HepG2 (cell line): ENCODE measurements around the gene SERPINB10. TPM values are rescaled to one million over a fixed set of nuclear protein-coding genes. Genes with fewer than 3 reads are reported as not detected.

Experiments used
- ATAC-seq: fragments of 200-7000 bp; cut with Tn5 transposase; 3 replicates; pipeline ENCODE4 v1.9.1; 2020; ENCODE audit warnings: mild to moderate bottlenecking, moderate library complexity
- BruUV-seq: library from RNA; stranded (reverse); fragments of 400-500 nt; replicated peaks from 2 replicates; lab custom pipeline; 2021; lab: Mats Ljungman, UMichigan
- CTCF ChIA-PET: fragments of 300-600 bp; formaldehyde crosslinking; extraction: SDS; loops from one replicate; lab custom pipeline; 2021; ENCODE audit warnings: low total read pairs, inconsistent platforms, low intra/inter-chr PET ratio; lab: Yijun Ruan, JAX
- POLR2A ChIA-PET: fragments of 350-600 bp; sonication (Branson Sonifier 250); formaldehyde crosslinking; loops from one replicate; lab custom pipeline; 2020; ENCODE audit warnings: antibody characterized with exemption, inconsistent platforms; lab: Yijun Ruan, JAX
- DNase-seq: peaks from one replicate; pipeline ENCODE4 v3.0.0-alpha.2; 2015; ENCODE audit warnings: low spot score
- FAIRE-seq: peaks from 3 replicates; lab custom pipeline; 2011; peaks lifted over from hg19 to GRCh38; lab: Jason Lieb, UNC
- H2AFZ ChIP-seq: one replicate; pipeline ENCODE4 v1.6.1; 2011; ENCODE audit warnings: low read length, inconsistent platforms
- H3K27ac ChIP-seq: fragments of 300-600 bp; 3 replicates; pipeline ENCODE4 v1.8.0; 2011; ENCODE audit warnings: mixed run types, mild to moderate bottlenecking, mixed read lengths, low read length, inconsistent platforms; ENCODE audit not compliant: insufficient read depth; ENCODE audit errors: extremely low read length
- H3K27me3 ChIP-seq, 2 experiments: fragments of 200-600 bp in 1 of 2; 2 replicates in 1 of 2; 3 replicates in 1 of 2; pipeline versions ENCODE4 v1.6.0 to v1.8.0; 2011; ENCODE audit warnings: low read length in 2 of 2, mild to moderate bottlenecking in 2 of 2, moderate library complexity in 2 of 2, inconsistent platforms in 1 of 2; ENCODE audit not compliant: insufficient read depth in 2 of 2, control insufficient read depth in 1 of 2
- H3K36me3 ChIP-seq, 2 experiments: fragments of 200-600 bp in 1 of 2; replicated peaks in 1 of 2; 2 replicates in 1 of 2; 3 replicates in 1 of 2; pipeline versions ENCODE4 v1.5.1 to v1.8.0; 2011; ENCODE audit warnings: low read length in 2 of 2, inconsistent platforms in 1 of 2; ENCODE audit not compliant: insufficient read depth in 2 of 2, control insufficient read depth in 1 of 2
- H3K4me1 ChIP-seq: 2 replicates; pipeline ENCODE4 v1.5.1; 2012; ENCODE audit warnings: low read length, inconsistent platforms; ENCODE audit not compliant: insufficient read depth
- H3K4me2 ChIP-seq: 2 replicates; pipeline ENCODE4 v1.6.0; 2011; ENCODE audit warnings: low read depth, low read length, inconsistent platforms
- H3K4me3 ChIP-seq, 3 experiments: fragments of 200-600 bp in 1 of 3; sonication (generic), shearing (Covaris generic) in 1 of 3; replicated peaks in 1 of 3; 2 replicates each; pipeline ENCODE4 v1.5.1; 2011 to 2016; ENCODE audit warnings: low read length in 3 of 3, inconsistent platforms in 2 of 3, low read depth in 2 of 3, mild to moderate bottlenecking in 2 of 3, control low read depth in 1 of 3, mixed read lengths in 1 of 3; ENCODE audit not compliant: insufficient read depth in 1 of 3
- H3K79me2 ChIP-seq: one replicate; pipeline ENCODE4 v1.6.1; 2011; ENCODE audit warnings: low read length, inconsistent platforms; ENCODE audit not compliant: insufficient read depth
- H3K9ac ChIP-seq: 2 replicates; pipeline ENCODE4 v1.6.0; 2011; ENCODE audit warnings: mild to moderate bottlenecking, low read depth, low read length, inconsistent platforms; ENCODE audit not compliant: insufficient read depth
- H3K9me3 ChIP-seq: 2 replicates; pipeline ENCODE4 v1.5.1; 2012; ENCODE audit warnings: mild to moderate bottlenecking, low read length
- H4K20me1 ChIP-seq: 2 replicates; pipeline ENCODE4 v1.6.0; 2011; ENCODE audit warnings: inconsistent platforms, mild to moderate bottlenecking, low read length, moderate library complexity; ENCODE audit not compliant: insufficient read depth
- ATF7 ChIP-seq, 2 experiments: fragments of 450-650 bp in 1 of 2; sonication (generic) in 1 of 2; formaldehyde crosslinking in 1 of 2; IDR thresholded peaks; 2 replicates each; pipeline versions ENCODE4 v1.4.0 to v1.6.1; 2016 to 2020; ENCODE audit warnings: antibody characterized with exemption in 1 of 2, mild to moderate bottlenecking in 1 of 2, missing genetic modification reagents in 1 of 2
- HBP1 ChIP-seq: IDR thresholded peaks from 2 replicates; pipeline ENCODE4 v1.6.1; 2016; ENCODE audit warnings: low read depth, control low read depth
- NKX3-1 ChIP-seq: sonication (generic); formaldehyde crosslinking; IDR thresholded peaks from 2 replicates; pipeline ENCODE4 v1.5.0; 2020; ENCODE audit warnings: missing genetic modification reagents
- ZNF280B ChIP-seq: sonication (generic); formaldehyde crosslinking; IDR thresholded peaks from 2 replicates; pipeline ENCODE4 v1.5.0; 2020; ENCODE audit warnings: missing genetic modification reagents, mild to moderate bottlenecking, borderline replicate concordance
- ZNF558 ChIP-seq: sonication (generic); formaldehyde crosslinking; IDR thresholded peaks from 2 replicates; pipeline ENCODE4 v1.9.0; 2022; ENCODE audit warnings: mild to moderate bottlenecking, missing genetic modification reagents, borderline replicate concordance
- ZNF816 ChIP-seq: sonication (generic); formaldehyde crosslinking; IDR thresholded peaks from 2 replicates; pipeline ENCODE4 v1.8.0; 2022; ENCODE audit warnings: missing genetic modification reagents, mild to moderate bottlenecking, borderline replicate concordance
- ZZZ3 ChIP-seq: sonication (generic); formaldehyde crosslinking; IDR thresholded peaks from 2 replicates; pipeline ENCODE4 v1.4.0; 2020; ENCODE audit warnings: missing genetic modification reagents, mild to moderate bottlenecking, borderline replicate concordance
- WGBS: methylation state at CpG from one replicate; pipeline ENCODE4 v1.1.6; 2017; ENCODE audit warnings: low lambda C conversion rate; 5-methylcytosine and 5-hydroxymethylcytosine counted together
- in situ Hi-C: cut with HindIII; loops from 2 replicates; pipeline ENCODE4 v1.10.0; 2017; ENCODE audit warnings: low pct_unique_long_range_greater_than_20kb; ENCODE audit not compliant: extremely low pct_ligation_motif_present
- intact Hi-C: fragments of 100-400 bp; cut with micrococcal nuclease; formaldehyde crosslinking; loops from one replicate; pipeline ENCODE4 v1.10.0; 2022; ENCODE audit not compliant: unreplicated experiment
- polyA plus RNA-seq, 8 experiments: library from polyadenylated mRNA; depleted of rRNA in 3 of 8; stranded (reverse) in 7 of 8; unstranded in 1 of 8; fragments of >200 nt; fragmentation: Illumina TruSeq in 4 of 8; extraction: Trizol in 4 of 8; gene quantifications; 2 replicates each; pipeline versions ENCODE4 v1.2.1 to v1.2.3, GENCODE V29; 2011 to 2016; ENCODE audit warnings: low read depth in 4 of 8, missing spikeins in 1 of 8, mixed read lengths in 1 of 8; ENCODE audit not compliant: insufficient read depth in 1 of 8
- total RNA-seq, 5 experiments: library from RNA; depleted of rRNA; stranded (reverse); fragments of >200 nt; fragmentation: Illumina TruSeq; extraction: Trizol; gene quantifications; 2 replicates each; pipeline ENCODE4 v1.2.3, GENCODE V29; 2016; ENCODE audit warnings: low read depth in 1 of 5

SERPINB10 gene
- total and polyA plus RNA-seq, 2 of the 13 experiments (the other 11 are each of a cell fraction or from before 2014, with no cell fraction given): not detected

DNA sequence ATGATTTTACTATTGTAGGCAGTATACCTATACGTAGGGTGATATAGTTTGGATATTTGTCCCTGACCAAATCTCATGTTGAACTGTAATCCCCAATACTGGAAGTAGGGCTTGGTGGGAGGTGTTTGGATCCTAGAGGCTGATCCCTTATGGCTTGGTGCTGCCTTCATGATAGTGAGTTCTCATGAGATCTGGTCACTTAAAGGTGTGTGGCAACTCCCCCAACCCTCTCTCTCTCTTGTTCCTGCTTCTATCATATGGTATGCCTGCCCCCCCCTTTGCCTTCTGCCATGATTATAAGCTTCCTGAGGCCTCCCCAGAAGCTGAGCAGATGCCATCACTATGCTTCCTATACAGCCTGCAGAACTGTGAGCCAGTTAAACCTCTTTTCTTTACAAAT lies 1.7 kb upstream of the SERPINB10 start:
- no peak for ATAC-seq

More for the DNA sequence above, 1.7 kb upstream of the SERPINB10 start:
- intact Hi-C loops (no loop called here), in situ Hi-C loops (no loop called here)
- Histone ChIP-seq H2AFZ (no peak overlapping the region), H3K36me3 (no peaks in the 10 kb centered on the region), H3K27ac (no peak overlapping the region), H3K4me1 (no peaks in the 10 kb centered on the region), H3K4me3 (no peak overlapping the region), H3K9ac (no peak overlapping the region), H3K79me2 (no peaks in the 10 kb centered on the region), H4K20me1 (no peaks in the 10 kb centered on the region), H3K9me3 (no peaks in the 10 kb centered on the region), H3K4me2 (no peak overlapping the region), H3K27me3 (no peaks in the 10 kb centered on the region)
- ChIA-PET POLR2A (no interaction called here), CTCF (no interaction called here)
- 7% methylated on average over 1 of the region's 1 CpG for WGBS
- FAIRE-seq: no peak
- TF ChIP-seq HBP1 (no peak), ZNF558 (CRISPR knock-in tag) (no peak), ZNF280B (no peak), ATF7 (IDR thresholded peaks at IDR 0.05) (no peak), ATF7 (CRISPR knock-in tag; IDR thresholded peaks at IDR 0.05) (no peak), NKX3-1 (CRISPR knock-in tag) (no peak), ZZZ3 (CRISPR knock-in tag) (no peak), ZNF816 (CRISPR knock-in tag) (no peak)
- no peak for DNase-seq
- BruUV-seq: no TSS peak
